Measurements from ENCODE around the gene LRRC40.

DNA sequence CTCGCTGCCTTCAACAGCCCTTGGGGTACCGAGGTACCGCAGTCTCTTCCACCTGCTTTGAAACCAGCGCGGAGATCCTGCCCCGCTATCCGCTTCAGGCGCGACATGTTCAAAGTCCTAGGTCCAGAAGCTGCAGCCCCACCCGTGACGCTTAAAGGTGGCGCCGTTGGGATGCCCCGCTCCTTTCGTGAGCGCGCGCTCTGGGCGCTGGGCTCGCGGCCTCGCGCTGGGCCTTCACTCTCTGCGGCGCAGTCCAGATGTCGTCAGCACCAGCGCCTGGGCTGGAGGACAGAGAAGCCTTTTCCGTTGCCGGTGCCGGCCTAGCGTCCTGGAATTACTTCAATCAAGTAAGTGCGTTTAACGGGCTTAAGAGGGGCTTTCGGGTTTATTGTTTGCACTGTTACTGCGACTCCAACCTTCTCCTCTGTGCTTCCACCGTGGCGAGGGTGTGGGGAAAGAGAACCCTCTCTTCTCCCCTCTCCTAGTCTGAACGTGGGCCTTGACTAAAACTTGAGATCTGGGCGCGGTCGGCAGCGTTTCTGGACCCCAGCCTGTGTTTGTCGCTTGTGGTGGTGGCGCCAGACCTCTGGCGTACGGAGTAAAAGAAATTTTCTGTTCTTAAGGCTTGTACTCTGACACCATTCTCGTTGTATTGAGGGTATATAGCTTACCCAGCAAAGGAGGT, at the start of gene LRRC40:
- TF ChIP-seq, protein P1, sequence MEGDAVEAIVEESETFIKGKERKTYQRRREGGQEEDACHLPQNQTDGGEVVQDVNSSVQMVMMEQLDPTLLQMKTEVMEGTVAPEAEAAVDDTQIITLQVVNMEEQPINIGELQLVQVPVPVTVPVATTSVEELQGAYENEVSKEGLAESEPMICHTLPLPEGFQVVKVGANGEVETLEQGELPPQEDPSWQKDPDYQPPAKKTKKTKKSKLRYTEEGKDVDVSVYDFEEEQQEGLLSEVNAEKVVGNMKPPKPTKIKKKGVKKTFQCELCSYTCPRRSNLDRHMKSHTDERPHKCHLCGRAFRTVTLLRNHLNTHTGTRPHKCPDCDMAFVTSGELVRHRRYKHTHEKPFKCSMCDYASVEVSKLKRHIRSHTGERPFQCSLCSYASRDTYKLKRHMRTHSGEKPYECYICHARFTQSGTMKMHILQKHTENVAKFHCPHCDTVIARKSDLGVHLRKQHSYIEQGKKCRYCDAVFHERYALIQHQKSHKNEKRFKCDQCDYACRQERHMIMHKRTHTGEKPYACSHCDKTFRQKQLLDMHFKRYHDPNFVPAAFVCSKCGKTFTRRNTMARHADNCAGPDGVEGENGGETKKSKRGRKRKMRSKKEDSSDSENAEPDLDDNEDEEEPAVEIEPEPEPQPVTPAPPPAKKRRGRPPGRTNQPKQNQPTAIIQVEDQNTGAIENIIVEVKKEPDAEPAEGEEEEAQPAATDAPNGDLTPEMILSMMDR (optimal IDR thresholded peaks at IDR 0.05 in 1 of 3, IDR thresholded peaks at IDR 0.05 in 1 of 3, conservative IDR thresholded peaks at IDR 0.05 in 1 of 3; ENCODE audit: extremely low read depth in 1 of 3, insufficient read depth in 2 of 3, low read length in 3 of 3) = no peak
- no peak for TF ChIP-seq EZH2 (IDR thresholded peaks at IDR 0.05; ENCODE audit: low read length)
